DMS 273 (cell line): ENCODE data around the gene DNAH17.
A peak's percentile ranks its signal among the peaks of the same experiment; 100 is the strongest.

Experiments used
- DNase-seq: peaks from one replicate; lab custom pipeline; 2025; ENCODE audit not compliant: unreplicated experiment; lab: John Stamatoyannopoulos, UW

The DNAH17 gene

DNA sequence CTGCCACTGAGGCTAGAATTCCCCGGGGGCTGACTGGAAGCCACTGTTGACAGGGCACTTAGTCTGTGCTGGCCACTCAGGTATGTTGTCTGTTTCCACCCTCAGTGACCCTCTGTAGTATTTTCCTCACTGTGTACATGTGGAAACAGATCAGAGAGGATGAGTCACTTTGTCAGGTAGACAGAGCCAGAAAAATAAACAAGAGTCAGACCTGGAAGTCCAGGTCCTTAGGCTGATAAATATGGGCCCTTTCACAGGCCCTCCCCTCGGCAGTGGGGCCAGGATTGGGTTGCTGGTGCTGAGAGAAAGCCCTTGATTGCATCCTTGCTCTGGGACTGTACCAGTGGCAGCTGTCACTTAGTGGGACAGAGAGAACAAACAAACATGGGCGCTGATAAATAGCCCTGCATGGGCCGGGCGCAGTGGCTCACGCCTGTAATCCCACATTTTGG is 177.5 kb downstream of the DNAH17 start:
- no peak for DNase-seq

DNA sequence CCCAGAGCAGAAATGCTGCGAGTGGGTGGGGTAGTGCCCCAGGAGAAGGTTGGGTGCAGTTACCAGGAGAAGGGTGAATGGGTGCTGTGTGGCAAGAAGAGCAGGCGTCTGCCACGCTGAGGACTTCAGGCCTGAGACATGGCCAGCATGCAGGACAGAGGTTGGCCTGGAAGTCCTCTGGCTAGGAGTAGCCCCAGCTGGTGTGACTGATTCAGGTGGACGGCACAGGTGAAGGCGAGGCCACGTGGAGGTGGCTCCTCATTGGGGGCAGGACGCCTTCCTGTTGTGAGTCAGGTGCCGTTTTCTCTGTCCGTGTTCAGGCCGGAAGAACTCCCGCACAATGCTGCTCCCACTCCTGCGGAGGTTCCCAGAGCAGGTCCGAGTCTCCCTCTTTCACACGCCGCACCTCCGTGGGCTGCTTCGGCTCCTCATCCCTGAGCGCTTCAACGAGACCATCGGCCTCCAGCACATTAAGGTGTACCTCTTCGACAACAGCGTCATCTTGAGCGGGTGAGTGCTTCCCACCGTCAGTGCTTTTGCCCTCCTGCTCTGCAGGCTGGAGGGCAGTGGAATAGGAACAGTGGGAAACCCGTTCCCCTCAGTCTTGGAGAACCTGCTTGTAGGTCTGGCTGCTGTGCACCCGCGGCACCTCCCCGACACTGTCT is 178.0 kb downstream of the DNAH17 start:
- no peak for DNase-seq

DNA sequence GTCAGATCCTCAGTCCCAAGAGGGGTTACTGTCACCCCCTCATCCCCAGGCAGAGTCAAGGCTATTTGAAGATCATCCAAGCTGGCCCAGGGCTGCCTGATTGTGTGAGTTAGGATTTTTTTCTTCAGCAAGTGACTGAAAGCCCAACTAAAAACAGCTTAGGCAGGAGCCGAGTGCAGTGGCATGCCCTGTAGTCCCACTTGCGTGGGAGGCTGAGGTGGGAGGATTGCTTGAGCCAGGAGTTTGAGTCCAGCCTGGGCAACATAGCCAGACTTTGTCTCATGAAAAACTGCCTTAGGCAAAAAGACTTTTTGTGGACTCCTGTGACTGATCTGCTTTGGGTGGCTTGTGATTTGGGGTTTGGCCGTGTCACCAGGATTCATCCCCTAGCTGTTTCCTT is 178.8 kb downstream of the DNAH17 start:
- DNase-seq: no peak

DNA sequence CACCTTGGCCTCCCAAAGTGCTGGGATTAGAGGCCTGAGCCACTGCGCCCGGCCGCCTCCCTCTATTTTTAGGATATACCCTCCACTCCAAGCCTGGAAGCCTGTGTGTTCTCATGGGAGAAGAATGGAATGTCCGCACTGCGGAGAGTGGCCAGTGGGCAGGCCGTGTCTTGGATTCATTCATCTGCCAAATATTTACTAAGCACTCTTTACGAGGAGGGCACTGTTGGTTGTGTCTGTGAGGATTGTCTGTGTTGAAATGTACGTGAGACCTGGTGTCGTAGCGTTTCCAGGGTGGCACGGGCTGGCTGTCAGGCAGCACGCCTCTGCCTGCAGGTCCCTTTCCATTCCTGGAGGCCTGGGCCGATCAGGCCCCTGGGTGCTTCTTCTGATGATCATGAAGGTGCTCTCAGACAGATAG is 179.5 kb downstream of the DNAH17 start:
- DNase-seq: no peak

DNA sequence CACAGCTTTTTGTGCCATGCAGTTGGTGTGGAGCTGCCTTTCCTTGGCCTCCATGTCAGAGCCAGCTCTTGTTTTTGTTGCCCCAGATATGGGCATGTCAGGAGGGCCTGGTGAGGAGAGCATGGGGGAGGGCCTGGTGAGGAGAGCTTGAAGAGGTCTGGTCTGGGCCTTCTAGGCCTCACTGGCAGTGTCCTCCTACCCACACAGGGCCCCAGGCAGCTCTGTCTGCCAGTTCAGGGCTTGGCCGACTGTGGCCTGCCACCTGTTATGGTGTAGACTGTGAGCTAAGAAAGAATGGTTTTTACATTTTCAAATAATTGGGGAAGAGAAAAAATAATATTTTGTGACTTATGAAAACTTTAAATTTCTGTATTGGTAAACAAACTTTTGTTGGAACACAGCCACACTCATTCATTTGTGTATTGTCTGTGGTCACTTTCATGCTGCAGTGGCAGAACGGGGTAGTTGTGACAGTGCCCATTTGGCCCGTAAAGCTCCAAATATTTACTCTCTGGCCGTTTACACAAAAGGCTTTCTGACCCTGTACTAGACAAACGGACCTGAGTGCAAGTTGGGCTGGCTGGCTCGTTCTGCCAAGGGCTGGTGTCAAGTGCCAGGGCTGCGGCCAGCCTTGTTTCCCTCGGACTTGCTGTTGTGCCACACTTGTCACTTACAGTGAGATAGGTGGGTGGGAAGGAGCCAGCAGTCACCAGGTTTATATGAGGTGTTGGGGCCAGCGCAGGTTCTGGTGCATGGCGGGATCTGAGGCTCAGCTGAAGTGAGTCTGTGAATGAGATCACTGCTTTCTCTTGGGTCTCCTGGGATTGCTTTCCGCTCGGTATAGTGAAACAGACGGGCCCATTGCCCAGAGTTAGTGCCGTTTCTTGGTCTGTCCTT is 180.5 kb downstream of the DNAH17 start:
- DNase-seq: no peak

DNA sequence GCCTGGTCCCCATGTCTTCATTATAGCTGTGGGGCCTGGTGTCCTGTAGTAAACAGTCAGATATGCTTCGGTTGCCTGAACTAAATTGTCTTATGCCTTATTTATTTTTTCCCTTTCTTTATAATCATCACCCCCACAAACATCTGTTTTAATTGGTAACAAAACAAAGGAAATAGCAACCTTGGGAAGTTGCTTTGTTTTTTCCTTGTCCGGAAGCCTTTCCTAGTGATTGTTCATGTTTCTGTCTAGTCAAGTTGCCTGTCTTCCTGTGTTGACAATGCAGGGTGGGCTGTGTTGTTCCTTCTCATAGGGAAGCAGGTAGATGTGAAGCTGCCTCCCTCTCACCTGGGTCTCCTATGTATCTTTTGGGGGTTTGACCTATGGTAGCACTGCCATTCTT is 182.0 kb downstream of the DNAH17 start:
- DNase-seq: no peak

DNA sequence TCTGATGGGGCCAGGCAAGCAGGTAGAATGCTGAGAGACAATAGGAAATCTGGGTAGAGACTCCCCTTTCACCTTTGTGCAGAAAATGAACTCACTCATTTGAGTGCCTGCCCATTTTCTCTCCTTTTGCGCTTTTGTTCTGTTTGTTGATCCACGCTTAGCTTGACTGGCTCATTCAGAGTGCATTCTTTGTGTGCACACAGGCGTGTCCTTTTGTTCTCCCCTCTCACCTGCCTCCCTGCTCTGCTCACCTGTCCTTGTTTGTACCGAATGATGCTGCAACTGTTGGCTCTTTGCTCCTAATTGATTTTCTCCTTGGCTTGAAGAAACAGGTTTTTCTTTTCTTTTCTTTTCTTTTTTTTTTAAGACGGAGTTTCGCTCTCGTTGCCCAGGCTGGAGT is 183.0 kb downstream of the DNAH17 start:
- DNase-seq: no peak

DNA sequence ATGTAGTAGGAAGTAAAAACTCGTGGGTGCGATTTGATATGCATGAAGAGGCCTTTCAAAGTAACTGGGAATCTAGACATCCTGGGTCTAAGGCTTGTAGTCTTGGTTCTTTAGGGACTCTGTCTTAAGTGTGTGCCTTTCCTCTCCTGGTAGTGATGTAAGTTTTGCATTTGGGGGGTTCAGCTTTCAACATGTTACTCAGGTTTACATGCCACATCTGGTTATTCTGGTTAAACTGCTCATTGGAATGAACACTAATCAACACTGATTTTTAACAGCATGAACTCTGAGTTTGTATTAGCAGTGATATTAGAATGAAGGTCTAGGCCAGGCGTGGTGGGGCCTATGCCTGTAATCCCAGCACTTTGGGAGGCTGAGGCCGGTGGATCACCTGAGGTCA is 183.6 kb downstream of the DNAH17 start:
- DNase-seq: no peak

DNA sequence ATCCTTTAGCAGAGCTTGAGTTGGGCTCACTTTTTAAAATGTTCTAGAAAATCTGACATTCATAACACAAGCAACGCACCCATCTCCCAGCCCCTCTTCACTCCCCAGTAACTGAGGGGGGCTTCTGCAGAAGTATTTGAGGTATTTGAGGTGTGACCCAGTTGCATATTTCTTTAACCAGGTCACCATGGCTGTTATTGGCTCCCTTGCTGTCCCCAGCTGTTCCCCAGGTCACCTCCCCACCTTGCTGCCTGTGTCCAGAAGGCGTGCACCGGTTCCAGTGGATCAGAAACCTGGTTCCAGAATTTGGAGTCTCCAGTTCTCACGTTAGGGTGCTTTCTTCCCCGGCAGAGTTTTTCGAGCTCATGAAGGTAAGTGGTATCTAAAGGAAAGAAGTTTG is 184.9 kb downstream of the DNAH17 start:
- DNase-seq: no peak

DNA sequence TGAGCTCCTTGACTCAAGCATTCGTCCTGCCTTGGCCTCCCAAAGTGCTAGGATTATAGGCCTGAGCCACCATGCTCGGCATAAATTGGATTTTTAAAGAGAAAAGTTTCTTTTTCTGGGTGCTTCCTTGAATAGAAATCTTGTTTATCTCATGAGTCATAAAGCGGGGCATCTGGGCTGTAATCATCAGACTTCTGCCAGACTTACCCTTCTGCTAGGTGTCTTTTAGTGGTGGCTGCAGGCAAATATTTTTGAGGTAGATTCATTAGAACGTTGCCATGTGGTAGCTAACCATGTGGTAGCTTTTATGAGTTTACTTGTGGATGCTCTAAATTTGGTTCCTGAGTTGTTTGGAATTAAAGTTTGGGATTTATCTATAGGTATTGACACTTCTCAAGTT is 185.4 kb downstream of the DNAH17 start:
- DNase-seq: peak; percentile 58

DNA sequence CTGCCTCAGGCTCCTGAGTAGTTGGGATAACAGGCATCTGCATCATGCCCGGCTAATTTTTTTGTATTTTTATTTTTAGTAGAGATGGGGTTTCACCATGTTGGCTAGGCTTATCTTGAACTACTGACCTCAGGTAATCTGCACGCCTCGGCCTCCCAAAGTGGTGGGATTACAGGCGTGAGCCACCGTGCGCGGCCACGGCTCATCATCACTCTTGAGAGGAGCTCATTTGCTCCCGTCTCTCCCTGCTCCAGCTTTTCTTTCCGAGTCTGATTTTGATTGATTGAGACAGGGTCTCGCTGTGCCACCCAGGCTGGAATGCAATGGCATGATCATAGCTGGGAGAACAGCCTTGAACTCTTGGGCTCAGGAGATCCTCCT is 186.2 kb downstream of the DNAH17 start:
- DNase-seq: no peak

DNA sequence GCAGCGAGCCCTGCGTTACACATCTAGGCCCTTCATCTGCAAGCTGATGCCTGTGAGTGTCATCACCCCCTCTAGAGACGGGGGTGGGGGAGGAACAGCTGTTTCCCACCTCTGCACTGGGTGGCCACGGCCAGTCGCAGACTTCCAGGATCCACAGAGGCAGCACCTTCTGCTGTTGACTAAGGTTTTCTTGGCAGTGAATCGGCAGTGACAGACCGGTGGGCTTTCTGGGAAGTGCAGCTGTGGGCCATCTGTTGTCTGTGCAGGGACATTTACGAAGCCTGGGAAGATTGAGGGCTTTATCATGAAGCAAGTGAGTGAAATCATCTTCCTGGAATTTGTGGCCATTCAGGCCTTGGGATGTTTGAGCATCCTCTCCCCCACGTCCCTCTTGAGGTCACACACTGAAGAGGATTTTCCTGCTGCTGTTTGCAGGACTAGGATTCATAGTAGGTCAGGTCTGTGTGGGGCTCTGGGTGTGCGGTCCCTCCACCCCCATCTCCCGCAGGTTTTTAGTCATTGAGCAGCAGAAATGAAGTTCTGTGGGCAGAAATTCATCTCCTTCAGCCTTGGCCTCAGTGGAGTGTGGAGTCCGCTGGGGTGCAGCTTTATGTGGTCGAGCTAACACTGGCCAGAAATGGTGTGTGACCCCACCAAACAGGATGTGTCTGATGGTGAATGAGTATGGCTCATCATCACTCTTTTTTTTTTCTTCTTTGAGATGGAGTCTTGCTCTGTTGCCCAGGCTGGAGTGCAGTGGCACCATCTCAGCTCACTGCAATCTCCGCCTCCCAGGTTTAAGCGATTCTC is 186.8 kb downstream of the DNAH17 start:
- peak; percentile 96 for DNase-seq

DNA sequence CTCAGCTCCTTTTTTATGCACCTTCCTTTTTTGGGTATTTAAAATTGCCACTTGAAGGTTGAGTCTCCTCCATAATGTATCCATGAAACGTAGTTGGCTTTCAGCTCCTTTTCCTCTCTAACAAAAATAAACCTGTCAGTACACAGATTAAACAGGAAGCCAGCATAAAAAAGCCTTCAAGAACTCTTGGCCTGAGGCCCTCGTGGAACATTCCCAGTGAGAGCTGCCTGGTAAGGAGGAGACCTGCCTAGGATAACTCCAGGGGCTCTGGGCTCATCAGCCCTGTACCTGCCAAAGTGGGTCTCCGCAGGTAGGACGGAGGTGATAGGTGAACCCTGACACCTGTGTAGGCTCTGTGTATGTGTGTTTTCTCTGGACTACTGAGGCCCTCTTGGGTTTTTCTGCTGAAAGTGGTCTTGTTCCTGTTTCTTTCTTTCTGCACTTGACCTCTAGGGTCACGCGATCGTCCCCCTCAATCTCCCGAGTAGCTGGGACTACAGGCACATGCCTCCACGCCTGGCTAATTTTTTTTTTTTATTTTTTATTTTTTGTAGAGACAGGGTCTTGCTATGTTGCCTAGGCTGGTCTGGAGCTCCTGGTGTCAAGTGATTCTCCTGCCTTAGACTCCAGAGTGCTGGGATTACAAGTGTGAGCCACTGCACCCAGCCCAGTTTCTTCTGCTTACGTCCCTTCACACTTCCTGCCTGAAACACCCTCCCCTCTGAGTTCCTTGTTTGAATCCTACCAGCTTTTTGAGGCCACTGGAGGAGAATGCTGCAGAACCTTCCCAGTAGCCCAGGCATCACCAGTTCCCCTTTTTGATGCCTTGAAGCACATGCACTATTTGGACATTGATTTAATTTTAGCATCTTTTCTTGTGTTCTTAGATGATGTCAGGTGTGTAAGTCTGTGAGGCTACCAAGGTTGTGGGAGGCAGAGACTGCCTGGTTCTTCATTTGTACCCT is 188.9 kb downstream of the DNAH17 start:
- DNase-seq: no peak

DNA sequence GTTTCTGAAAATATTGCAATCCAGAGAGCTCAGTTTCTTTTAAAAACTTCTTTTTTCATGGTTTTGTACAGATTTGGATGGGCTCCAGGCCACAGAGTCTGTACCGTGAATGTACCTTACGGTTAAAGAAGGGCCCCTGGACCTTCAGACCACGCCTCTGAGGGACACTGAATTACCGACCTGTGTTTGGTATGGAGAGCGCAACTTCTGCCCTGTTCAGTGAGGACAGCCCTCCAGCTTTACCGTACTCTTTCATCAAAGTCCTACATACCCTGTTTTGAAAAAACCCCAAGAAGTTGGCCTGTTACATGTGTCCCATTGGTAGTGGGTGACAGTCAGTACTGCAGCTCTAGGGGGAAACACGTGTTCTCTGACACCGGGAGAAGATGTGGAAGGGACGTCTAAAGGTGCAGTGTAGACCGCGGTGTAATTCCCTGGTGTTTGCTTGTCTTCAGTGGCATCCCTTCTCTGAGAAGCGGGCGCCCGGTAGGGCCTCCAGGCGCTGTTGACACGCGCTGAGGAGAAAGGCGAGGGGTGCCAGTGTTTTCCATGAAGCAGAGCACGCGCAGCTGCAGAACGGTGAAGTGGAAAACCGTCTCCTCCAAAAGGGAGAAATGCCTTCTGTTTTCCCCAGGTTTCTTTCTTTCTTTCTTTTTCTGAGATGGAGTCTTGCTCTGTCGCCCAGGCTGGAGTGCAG is 192.6 kb downstream of the DNAH17 start:
- no peak for DNase-seq

DNA sequence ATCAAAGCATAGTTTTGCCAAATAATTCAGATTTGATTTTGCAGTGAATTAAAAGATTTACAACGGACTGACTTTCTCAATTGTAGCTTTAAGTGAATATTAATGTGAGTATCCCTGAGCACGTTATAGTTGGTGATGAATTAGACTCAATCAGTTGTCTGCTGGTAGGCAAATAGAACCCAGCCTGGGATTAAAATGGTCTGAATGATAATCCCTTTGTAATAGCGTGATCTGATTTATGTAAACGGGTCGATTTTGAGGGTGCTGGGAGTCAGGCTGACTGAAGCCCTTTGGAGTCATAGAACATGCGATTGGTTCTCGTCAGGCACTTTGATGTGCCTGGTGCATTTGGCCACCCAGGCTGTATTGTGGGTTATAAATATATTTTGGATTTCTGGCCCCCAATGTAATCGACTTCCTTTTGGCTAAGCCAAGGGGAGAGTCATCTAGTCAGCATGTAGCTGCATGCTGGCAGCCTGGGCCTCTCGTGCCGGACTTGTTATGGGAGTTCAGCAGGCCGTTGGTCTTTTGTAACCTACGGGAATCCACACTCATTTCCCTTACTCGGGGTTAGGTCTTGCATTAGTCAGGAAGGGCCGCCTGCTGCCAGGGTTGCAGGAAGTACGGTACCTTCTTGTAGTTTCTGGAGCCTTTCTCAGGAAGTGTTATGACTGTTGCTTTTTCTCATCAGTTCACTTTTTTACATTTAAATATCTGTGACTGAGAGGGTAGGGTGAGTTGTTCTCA is 193.3 kb downstream of the DNAH17 start:
- no peak for DNase-seq

DNA sequence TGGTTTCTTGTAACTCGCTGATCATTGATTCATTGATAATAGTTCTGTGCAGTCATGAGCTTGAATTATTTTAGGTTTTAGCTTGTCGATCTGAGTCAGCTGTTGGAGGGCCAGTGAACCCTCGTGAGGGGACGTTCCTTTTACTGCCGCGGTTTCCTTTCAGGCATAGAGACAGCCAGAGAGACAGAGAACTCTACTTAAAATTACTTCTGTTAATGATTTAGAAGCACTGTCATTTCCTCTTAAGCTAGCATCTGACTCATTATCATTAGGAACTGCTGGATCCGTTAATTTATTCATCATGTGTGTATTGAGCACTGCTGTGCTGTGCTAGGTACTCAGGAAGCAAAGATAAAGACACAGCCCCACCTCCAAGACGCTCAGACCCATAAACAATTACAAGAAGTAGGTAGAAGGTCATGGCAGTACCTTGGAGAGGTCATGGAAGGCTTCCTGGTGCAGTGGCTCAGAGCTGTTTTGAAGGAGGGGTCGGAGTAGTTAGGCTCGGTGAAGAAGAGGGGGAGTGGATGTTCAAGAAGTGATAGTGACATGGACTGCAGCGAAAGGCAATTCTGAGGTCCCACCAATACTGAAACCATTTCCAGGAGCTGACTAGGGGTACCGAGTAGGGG is 195.5 kb downstream of the DNAH17 start:
- DNase-seq: no peak

DNA sequence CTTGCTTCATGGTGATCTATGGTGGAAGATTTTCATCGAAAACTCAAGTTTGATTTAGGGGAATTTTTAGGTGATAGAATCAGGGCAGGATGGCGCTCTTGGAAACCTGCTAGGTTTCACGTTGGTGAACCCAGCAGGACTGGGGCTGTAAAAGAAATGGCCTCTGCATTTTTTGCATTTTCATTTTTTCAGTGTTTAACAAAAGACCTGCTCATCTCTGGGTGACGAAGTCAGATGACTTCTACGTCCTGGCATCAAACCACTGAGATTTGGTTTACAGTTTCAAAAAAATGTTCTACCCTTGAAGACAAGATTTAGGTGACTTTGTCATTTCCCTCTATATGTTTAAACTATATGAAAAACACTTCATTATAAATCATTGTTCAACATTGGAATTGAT is 196.8 kb downstream of the DNAH17 start:
- no peak for DNase-seq

DNA sequence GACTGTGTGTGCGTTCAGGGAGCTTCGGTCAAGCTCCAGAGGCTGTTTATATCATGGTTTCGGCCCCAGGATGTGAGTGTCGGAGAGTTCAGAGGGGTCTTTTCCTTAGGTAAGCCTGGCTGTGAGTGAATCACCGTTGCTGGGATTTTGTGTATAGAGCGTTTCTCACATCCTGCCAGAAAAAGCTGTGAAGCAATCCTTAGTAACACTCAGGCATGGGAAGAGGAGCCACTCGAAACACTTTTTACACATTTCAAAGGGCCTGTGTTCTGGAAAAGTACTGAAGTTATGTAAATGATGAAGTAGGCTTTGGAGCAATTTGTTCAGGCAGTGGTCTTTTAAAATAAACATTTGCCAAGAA is 198.1 kb downstream of the DNAH17 start:
- DNase-seq: no peak
